HEK293 (cell line): ENCODE results near the gene TPSD1.

Experiments used
- BCL11A ChIP-seq: fragments of 450-650 bp; formaldehyde crosslinking; IDR thresholded peaks from 2 replicates; pipeline ENCODE4 v1.5.1; 2016; ENCODE audit warnings: low read depth, missing biosample characterization, missing genetic modification characterization
- BCL6B ChIP-seq: fragments of 450-650 bp; formaldehyde crosslinking; IDR thresholded peaks from 2 replicates; pipeline ENCODE4 v1.5.1; 2017; ENCODE audit warnings: missing biosample characterization, missing genetic modification characterization
- EGR2 ChIP-seq: fragments of 450-650 bp; formaldehyde crosslinking; IDR thresholded peaks from 2 replicates; pipeline ENCODE4 v1.5.1; 2016; ENCODE audit warnings: low read depth, missing biosample characterization, missing genetic modification characterization
- KLF7 ChIP-seq: fragments of 450-650 bp; formaldehyde crosslinking; IDR thresholded peaks from 2 replicates; pipeline ENCODE4 v1.5.1; 2016; ENCODE audit warnings: missing biosample characterization, missing genetic modification characterization, borderline replicate concordance
- KLF8 ChIP-seq: fragments of 450-650 bp; formaldehyde crosslinking; IDR thresholded peaks from 2 replicates; pipeline ENCODE4 v1.5.1; 2016; ENCODE audit warnings: missing biosample characterization, missing genetic modification characterization
- SP7 ChIP-seq: fragments of 450-650 bp; formaldehyde crosslinking; IDR thresholded peaks from 2 replicates; pipeline ENCODE4 v1.5.1; 2016; ENCODE audit warnings: missing biosample characterization, missing genetic modification characterization
- YY1 ChIP-seq: fragments of 450-650 bp; formaldehyde crosslinking; IDR thresholded peaks from 2 replicates; pipeline ENCODE4 v1.5.1; 2018; ENCODE audit warnings: missing biosample characterization, missing genetic modification characterization
- ZBTB21 ChIP-seq: fragments of 450-650 bp; formaldehyde crosslinking; IDR thresholded peaks from 2 replicates; pipeline ENCODE4 v1.5.1; 2017; ENCODE audit warnings: missing biosample characterization, missing genetic modification characterization
- ZFP37 ChIP-seq: fragments of 450-650 bp; formaldehyde crosslinking; IDR thresholded peaks from 2 replicates; pipeline ENCODE4 v1.5.1; 2016; ENCODE audit warnings: missing biosample characterization, missing genetic modification characterization
- ZNF174 ChIP-seq: fragments of 450-650 bp; formaldehyde crosslinking; IDR thresholded peaks from 2 replicates; pipeline ENCODE4 v1.5.0; 2017; ENCODE audit warnings: missing biosample characterization, mild to moderate bottlenecking, missing genetic modification characterization
- ZNF2 ChIP-seq: fragments of 450-650 bp; formaldehyde crosslinking; IDR thresholded peaks from 2 replicates; pipeline ENCODE4 v1.5.1; 2016; ENCODE audit warnings: missing biosample characterization, missing genetic modification characterization
- ZNF24 ChIP-seq: fragments of 450-650 bp; formaldehyde crosslinking; IDR thresholded peaks from 2 replicates; pipeline ENCODE4 v1.5.1; 2016; ENCODE audit warnings: missing biosample characterization, missing genetic modification characterization
- ZNF248 ChIP-seq: fragments of 450-650 bp; formaldehyde crosslinking; IDR thresholded peaks from 2 replicates; pipeline ENCODE4 v1.5.1; 2017; ENCODE audit warnings: missing biosample characterization, missing genetic modification characterization
- ZNF324 ChIP-seq: fragments of 450-650 bp; formaldehyde crosslinking; IDR thresholded peaks from 2 replicates; pipeline ENCODE4 v1.5.1; 2016; ENCODE audit warnings: missing biosample characterization, missing genetic modification characterization
- ZNF335 ChIP-seq: fragments of 450-650 bp; formaldehyde crosslinking; conservative IDR thresholded peaks from 2 replicates; pipeline ENCODE4 v1.5.1; 2016; ENCODE audit warnings: missing biosample characterization, missing genetic modification characterization
- ZNF366 ChIP-seq: fragments of 450-650 bp; formaldehyde crosslinking; conservative IDR thresholded peaks from 2 replicates; pipeline ENCODE4 v1.5.1; 2016; ENCODE audit warnings: missing biosample characterization, missing genetic modification characterization
- ZNF391 ChIP-seq: fragments of 450-650 bp; formaldehyde crosslinking; IDR thresholded peaks from 2 replicates; pipeline ENCODE4 v1.5.1; 2016; ENCODE audit warnings: low read depth, missing biosample characterization, missing genetic modification characterization, borderline replicate concordance
- ZNF521 ChIP-seq: fragments of 450-650 bp; formaldehyde crosslinking; IDR thresholded peaks from 2 replicates; pipeline ENCODE4 v1.5.1; 2017; ENCODE audit warnings: missing biosample characterization, mild to moderate bottlenecking, missing genetic modification characterization
- ZNF529 ChIP-seq: fragments of 450-650 bp; formaldehyde crosslinking; IDR thresholded peaks from 2 replicates; pipeline ENCODE4 v1.5.1; 2017; ENCODE audit warnings: missing genetic modification characterization, missing biosample characterization; ENCODE audit not compliant: insufficient replicate concordance
- ZNF544 ChIP-seq: fragments of 450-650 bp; formaldehyde crosslinking; IDR thresholded peaks from 2 replicates; pipeline ENCODE4 v1.5.0; 2017; ENCODE audit warnings: missing biosample characterization, missing genetic modification characterization
- ZNF596 ChIP-seq: fragments of 450-650 bp; IDR thresholded peaks from 2 replicates; pipeline ENCODE4 v1.5.0; 2018; ENCODE audit warnings: missing biosample characterization, mild to moderate bottlenecking, missing genetic modification characterization, moderate library complexity
- ZNF610 ChIP-seq: fragments of 450-650 bp; formaldehyde crosslinking; IDR thresholded peaks from 2 replicates; pipeline ENCODE4 v1.5.1; 2016; ENCODE audit warnings: missing biosample characterization, missing genetic modification characterization, borderline replicate concordance
- ZNF639 ChIP-seq: fragments of 450-650 bp; formaldehyde crosslinking; IDR thresholded peaks from 2 replicates; pipeline ENCODE4 v1.5.1; 2016; ENCODE audit warnings: missing biosample characterization, missing genetic modification characterization
- ZNF776 ChIP-seq: fragments of 450-650 bp; formaldehyde crosslinking; IDR thresholded peaks from 2 replicates; pipeline ENCODE4 v1.5.0; 2017; ENCODE audit warnings: missing biosample characterization, missing genetic modification characterization, borderline replicate concordance
- ZXDB ChIP-seq: fragments of 450-650 bp; formaldehyde crosslinking; IDR thresholded peaks from 2 replicates; pipeline ENCODE4 v1.5.1; 2016; ENCODE audit warnings: missing biosample characterization, missing genetic modification characterization
- TF ChIP-seq, protein P1 (sequence below): fragments of 450-650 bp; formaldehyde crosslinking; IDR thresholded peaks from 2 replicates; pipeline ENCODE4 v1.5.1; 2016; ENCODE audit warnings: missing biosample characterization, missing genetic modification characterization, borderline replicate concordance
- TF ChIP-seq, protein P2 (sequence below): fragments of 450-650 bp; IDR thresholded peaks from 2 replicates; pipeline ENCODE4 v1.5.1; 2018; ENCODE audit warnings: missing biosample characterization, missing genetic modification characterization
- TF ChIP-seq, protein P3 (sequence below): fragments of 450-650 bp; formaldehyde crosslinking; IDR thresholded peaks from 2 replicates; pipeline ENCODE4 v1.5.1; 2016; ENCODE audit warnings: missing biosample characterization, missing genetic modification characterization

TPSD1 gene

GRCh38 chr16:1271724-1272413 is 16.0 kb downstream of the TPSD1 start (continued):
- TF ChIP-seq ZBTB21 (tag by site-specific recombination) (peak; percentile 74), ZNF544 (peak; percentile 100), BCL6B (tag by site-specific recombination) (peak; percentile 99), ZNF391 (peak; percentile 50; the same call in 1 of the 2 replicates), ZNF596 (tag by site-specific recombination) (peak; percentile 86), ZNF2 (peak; percentile 65; the same call in 1 of the 2 replicates), ZNF529 (peak; percentile 93), EGR2 (tag by site-specific recombination) (peak; percentile 57; the same call in 1 of the 2 replicates), ZNF248 (peak; percentile 100), SP7 (peak; percentile 82), KLF7 (0 out of 2 replicates have a peak, but pooled peaks have one; percentile 74), ZNF335 (peak; percentile 71), YY1 (peak; percentile 71; the same call in 1 of the 2 replicates), ZNF366 (tag by site-specific recombination) (peak; percentile 49; the same call in 1 of the 2 replicates), KLF8 (tag by site-specific recombination) (peak; percentile 45; the same call in 1 of the 2 replicates), ZXDB (tag by site-specific recombination) (peak; percentile 79; the same call in 1 of the 2 replicates), ZNF610 (tag by site-specific recombination) (peak; percentile 70; the same call in 1 of the 2 replicates), ZNF776 (tag by site-specific recombination) (peak; percentile 100), ZNF324 (peak; percentile 97), BCL11A (peak; percentile 31; the same call in 1 of the 2 replicates), ZNF24 (tag by site-specific recombination) (peak; percentile 80; the same call in 1 of the 2 replicates), ZFP37 (tag by site-specific recombination) (peak; percentile 60; the same call in 1 of the 2 replicates), ZNF521 (tag by site-specific recombination) (peak; percentile 100), ZNF639 (tag by site-specific recombination) (0 out of 2 replicates have a peak, but pooled peaks have one; percentile 42), ZNF174 (tag by site-specific recombination) (peak; percentile 100)
- TF ChIP-seq, protein P1, sequence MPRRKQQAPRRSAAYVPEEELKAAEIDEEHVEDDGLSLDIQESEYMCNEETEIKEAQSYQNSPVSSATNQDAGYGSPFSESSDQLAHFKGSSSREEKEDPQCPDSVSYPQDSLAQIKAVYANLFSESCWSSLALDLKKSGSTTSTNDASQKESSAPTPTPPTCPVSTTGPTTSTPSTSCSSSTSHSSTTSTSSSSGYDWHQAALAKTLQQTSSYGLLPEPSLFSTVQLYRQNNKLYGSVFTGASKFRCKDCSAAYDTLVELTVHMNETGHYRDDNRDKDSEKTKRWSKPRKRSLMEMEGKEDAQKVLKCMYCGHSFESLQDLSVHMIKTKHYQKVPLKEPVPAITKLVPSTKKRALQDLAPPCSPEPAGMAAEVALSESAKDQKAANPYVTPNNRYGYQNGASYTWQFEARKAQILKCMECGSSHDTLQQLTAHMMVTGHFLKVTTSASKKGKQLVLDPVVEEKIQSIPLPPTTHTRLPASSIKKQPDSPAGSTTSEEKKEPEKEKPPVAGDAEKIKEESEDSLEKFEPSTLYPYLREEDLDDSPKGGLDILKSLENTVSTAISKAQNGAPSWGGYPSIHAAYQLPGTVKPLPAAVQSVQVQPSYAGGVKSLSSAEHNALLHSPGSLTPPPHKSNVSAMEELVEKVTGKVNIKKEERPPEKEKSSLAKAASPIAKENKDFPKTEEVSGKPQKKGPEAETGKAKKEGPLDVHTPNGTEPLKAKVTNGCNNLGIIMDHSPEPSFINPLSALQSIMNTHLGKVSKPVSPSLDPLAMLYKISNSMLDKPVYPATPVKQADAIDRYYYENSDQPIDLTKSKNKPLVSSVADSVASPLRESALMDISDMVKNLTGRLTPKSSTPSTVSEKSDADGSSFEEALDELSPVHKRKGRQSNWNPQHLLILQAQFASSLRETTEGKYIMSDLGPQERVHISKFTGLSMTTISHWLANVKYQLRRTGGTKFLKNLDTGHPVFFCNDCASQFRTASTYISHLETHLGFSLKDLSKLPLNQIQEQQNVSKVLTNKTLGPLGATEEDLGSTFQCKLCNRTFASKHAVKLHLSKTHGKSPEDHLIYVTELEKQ (tag by site-specific recombination), result peak; percentile 68; the same call in 1 of the 2 replicates
- TF ChIP-seq, protein P2, sequence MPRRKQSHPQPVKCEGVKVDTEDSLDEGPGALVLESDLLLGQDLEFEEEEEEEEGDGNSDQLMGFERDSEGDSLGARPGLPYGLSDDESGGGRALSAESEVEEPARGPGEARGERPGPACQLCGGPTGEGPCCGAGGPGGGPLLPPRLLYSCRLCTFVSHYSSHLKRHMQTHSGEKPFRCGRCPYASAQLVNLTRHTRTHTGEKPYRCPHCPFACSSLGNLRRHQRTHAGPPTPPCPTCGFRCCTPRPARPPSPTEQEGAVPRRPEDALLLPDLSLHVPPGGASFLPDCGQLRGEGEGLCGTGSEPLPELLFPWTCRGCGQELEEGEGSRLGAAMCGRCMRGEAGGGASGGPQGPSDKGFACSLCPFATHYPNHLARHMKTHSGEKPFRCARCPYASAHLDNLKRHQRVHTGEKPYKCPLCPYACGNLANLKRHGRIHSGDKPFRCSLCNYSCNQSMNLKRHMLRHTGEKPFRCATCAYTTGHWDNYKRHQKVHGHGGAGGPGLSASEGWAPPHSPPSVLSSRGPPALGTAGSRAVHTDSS (tag by site-specific recombination), result peak; percentile 86; the same call in 1 of the 2 replicates
- TF ChIP-seq, protein P3, sequence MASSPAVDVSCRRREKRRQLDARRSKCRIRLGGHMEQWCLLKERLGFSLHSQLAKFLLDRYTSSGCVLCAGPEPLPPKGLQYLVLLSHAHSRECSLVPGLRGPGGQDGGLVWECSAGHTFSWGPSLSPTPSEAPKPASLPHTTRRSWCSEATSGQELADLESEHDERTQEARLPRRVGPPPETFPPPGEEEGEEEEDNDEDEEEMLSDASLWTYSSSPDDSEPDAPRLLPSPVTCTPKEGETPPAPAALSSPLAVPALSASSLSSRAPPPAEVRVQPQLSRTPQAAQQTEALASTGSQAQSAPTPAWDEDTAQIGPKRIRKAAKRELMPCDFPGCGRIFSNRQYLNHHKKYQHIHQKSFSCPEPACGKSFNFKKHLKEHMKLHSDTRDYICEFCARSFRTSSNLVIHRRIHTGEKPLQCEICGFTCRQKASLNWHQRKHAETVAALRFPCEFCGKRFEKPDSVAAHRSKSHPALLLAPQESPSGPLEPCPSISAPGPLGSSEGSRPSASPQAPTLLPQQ, result peak; percentile 84
